HEK293 (cell line): Measurements from ENCODE around the gene GALK1.

ENCODE experiments used
- CTCF ChIA-PET: fragments of 350-600 bp; formaldehyde crosslinking; extraction: SDS; loops from one replicate; lab custom pipeline; 2021; ENCODE audit warnings: antibody characterized with exemption; lab: Yijun Ruan, JAX
- POLR2A ChIA-PET: fragments of 300-600 bp; formaldehyde crosslinking; extraction: SDS; loops from one replicate; lab custom pipeline; 2020; ENCODE audit warnings: antibody characterized with exemption, inconsistent platforms; lab: Yijun Ruan, JAX
- H3K27ac ChIP-seq: fragments of 200-500 bp; sonication (Bioruptor generic); 2 replicates; pipeline ENCODE4 v1.5.1; 2014; ENCODE audit warnings: low read depth, low read length, control low read depth, inconsistent platforms; ENCODE audit errors: extremely low read depth
- H3K36me3 ChIP-seq, 2 experiments: fragments of 200-500 bp in 1 of 2; sonication (Bioruptor generic) in 1 of 2; 1 replicate in 1 of 2; 2 replicates in 1 of 2; pipeline ENCODE4 v1.5.1; 2014 to 2017; ENCODE audit warnings: inconsistent platforms in 2 of 2, low read length in 2 of 2; ENCODE audit not compliant: control insufficient read depth in 2 of 2, insufficient read depth in 1 of 2
- H3K4me1 ChIP-seq: fragments of 200-500 bp; sonication (Bioruptor generic); 2 replicates; pipeline ENCODE4 v1.5.1; 2014; ENCODE audit warnings: mild to moderate bottlenecking, low read length, inconsistent platforms; ENCODE audit not compliant: control insufficient read depth, insufficient read depth
- H3K4me3 ChIP-seq: 2 replicates; pipeline ENCODE4 v1.5.1; 2011; ENCODE audit warnings: low read depth, mild to moderate bottlenecking, control low read depth, low read length, moderate library complexity
- H3K9me3 ChIP-seq: fragments of 200-500 bp; sonication (Bioruptor generic); 2 replicates; pipeline ENCODE4 v1.5.1; 2014; ENCODE audit warnings: low read depth, low read length, inconsistent platforms; ENCODE audit not compliant: control insufficient read depth, insufficient read depth
- BCL11A ChIP-seq: fragments of 450-650 bp; formaldehyde crosslinking; IDR thresholded peaks from 2 replicates; pipeline ENCODE4 v1.5.1; 2016; ENCODE audit warnings: low read depth, missing biosample characterization, missing genetic modification characterization
- CTCF ChIP-seq: fragments of 450-650 bp; formaldehyde crosslinking; IDR thresholded peaks from 2 replicates; pipeline ENCODE4 v1.5.1; 2016; ENCODE audit warnings: missing biosample characterization, missing genetic modification characterization
- GLIS1 ChIP-seq: fragments of 450-650 bp; formaldehyde crosslinking; IDR thresholded peaks from 2 replicates; pipeline ENCODE4 v1.5.1; 2016; ENCODE audit warnings: missing biosample characterization, missing genetic modification characterization
- GLIS2 ChIP-seq: fragments of 450-650 bp; formaldehyde crosslinking; IDR thresholded peaks from 2 replicates; pipeline ENCODE4 v1.5.1; 2016; ENCODE audit warnings: missing biosample characterization, missing genetic modification characterization
- KLF9 ChIP-seq: fragments of 450-650 bp; formaldehyde crosslinking; IDR thresholded peaks from 2 replicates; pipeline ENCODE4 v1.5.1; 2016; ENCODE audit warnings: missing biosample characterization, missing genetic modification characterization, low read depth
- PRDM10 ChIP-seq: fragments of 450-650 bp; formaldehyde crosslinking; IDR thresholded peaks from 2 replicates; pipeline ENCODE4 v1.5.1; 2016; ENCODE audit warnings: missing biosample characterization, missing genetic modification characterization
- SCRT1 ChIP-seq: fragments of 450-650 bp; formaldehyde crosslinking; IDR thresholded peaks from 2 replicates; pipeline ENCODE4 v1.5.1; 2016; ENCODE audit warnings: missing biosample characterization, missing genetic modification characterization, borderline replicate concordance
- SCRT2 ChIP-seq: fragments of 450-650 bp; formaldehyde crosslinking; IDR thresholded peaks from 2 replicates; pipeline ENCODE4 v1.5.1; 2016; ENCODE audit warnings: missing biosample characterization, missing genetic modification characterization
- SP2 ChIP-seq: fragments of 450-650 bp; formaldehyde crosslinking; IDR thresholded peaks from 2 replicates; pipeline ENCODE4 v1.5.1; 2016; ENCODE audit warnings: missing biosample characterization, missing genetic modification characterization
- SP3 ChIP-seq: fragments of 450-650 bp; formaldehyde crosslinking; IDR thresholded peaks from 2 replicates; pipeline ENCODE4 v1.5.1; 2016; ENCODE audit warnings: missing biosample characterization, missing genetic modification characterization
- SP7 ChIP-seq: fragments of 450-650 bp; formaldehyde crosslinking; IDR thresholded peaks from 2 replicates; pipeline ENCODE4 v1.5.1; 2016; ENCODE audit warnings: missing biosample characterization, missing genetic modification characterization
- TSHZ1 ChIP-seq: fragments of 450-650 bp; formaldehyde crosslinking; IDR thresholded peaks from 2 replicates; pipeline ENCODE4 v1.5.1; 2016; ENCODE audit warnings: missing biosample characterization, missing genetic modification characterization, borderline replicate concordance
- YY2 ChIP-seq: fragments of 450-650 bp; formaldehyde crosslinking; IDR thresholded peaks from 2 replicates; pipeline ENCODE4 v1.5.1; 2016; ENCODE audit warnings: missing biosample characterization, missing genetic modification characterization
- ZBTB17 ChIP-seq: fragments of 450-650 bp; formaldehyde crosslinking; IDR thresholded peaks from 2 replicates; pipeline ENCODE4 v1.5.1; 2016; ENCODE audit warnings: missing biosample characterization, missing genetic modification characterization
- ZBTB26 ChIP-seq: fragments of 450-650 bp; formaldehyde crosslinking; optimal IDR thresholded peaks from 2 replicates; pipeline ENCODE3; 2016; ENCODE audit warnings: missing biosample characterization, mild to moderate bottlenecking, missing genetic modification characterization
- ZEB2 ChIP-seq: fragments of 450-650 bp; formaldehyde crosslinking; IDR thresholded peaks from 2 replicates; pipeline ENCODE4 v1.5.1; 2016; ENCODE audit warnings: missing biosample characterization, missing genetic modification characterization
- ZNF335 ChIP-seq: fragments of 450-650 bp; formaldehyde crosslinking; conservative IDR thresholded peaks from 2 replicates; pipeline ENCODE4 v1.5.1; 2016; ENCODE audit warnings: missing biosample characterization, missing genetic modification characterization
- ZNF580 ChIP-seq: fragments of 450-650 bp; formaldehyde crosslinking; IDR thresholded peaks from 2 replicates; pipeline ENCODE4 v1.5.1; 2016; ENCODE audit warnings: missing biosample characterization, missing genetic modification characterization
- ZNF596 ChIP-seq: fragments of 450-650 bp; IDR thresholded peaks from 2 replicates; pipeline ENCODE4 v1.5.0; 2018; ENCODE audit warnings: missing biosample characterization, mild to moderate bottlenecking, missing genetic modification characterization, moderate library complexity
- ZNF629 ChIP-seq: fragments of 450-650 bp; formaldehyde crosslinking; IDR thresholded peaks from 2 replicates; pipeline ENCODE4 v1.5.1; 2017; ENCODE audit warnings: missing biosample characterization, missing genetic modification characterization
- ZNF639 ChIP-seq: fragments of 450-650 bp; formaldehyde crosslinking; IDR thresholded peaks from 2 replicates; pipeline ENCODE4 v1.5.1; 2016; ENCODE audit warnings: missing biosample characterization, missing genetic modification characterization
- ZNF660 ChIP-seq: fragments of 450-650 bp; IDR thresholded peaks from 2 replicates; pipeline ENCODE4 v1.5.1; 2018; ENCODE audit warnings: missing biosample characterization, mild to moderate bottlenecking, missing genetic modification characterization
- ZNF664 ChIP-seq: fragments of 450-650 bp; formaldehyde crosslinking; IDR thresholded peaks from 2 replicates; pipeline ENCODE4 v1.5.1; 2016; ENCODE audit warnings: missing biosample characterization, missing genetic modification characterization

The GALK1 gene

GRCh38 chr17:75749545-75750389 lies 15.2 kb downstream of the GALK1 start:
- Histone ChIP-seq H3K36me3 (no peaks in the 10 kb centered on the region), H3K9me3 (no peaks in the 10 kb centered on the region), H3K4me3 (no peak overlapping the region; the same call in 1 of the 2 replicates), H3K27ac (no peak overlapping the region), H3K4me1 (no peaks in the 10 kb centered on the region)
- POLR2A ChIA-PET = interaction anchor here (0.5 to 2.9 kb wide), 5 partner anchors 30 to 82 kb away, joined by 3 to 11 read pairs (median 5); partner anchors contain the start of genes RECQL5, SAP30BP and UNK
- CTCF ChIA-PET = interaction anchor here (0.6 to 10.5 kb wide), 60 partner anchors 8 to 1000 kb away, joined by 3 to 341 read pairs (median 4); partner anchors contain the start of genes GALK1, ITGB4, LLGL2 and MIF4GD
- TF ChIP-seq PRDM10 (peak; percentile 69), GLIS2 (tag by site-specific recombination) (no peak; the same call in 1 of the 2 replicates), ZNF639 (no peak), SP2 (tag by site-specific recombination) (no peak), YY2 (tag by site-specific recombination) (no peak), TSHZ1 (tag by site-specific recombination) (no peak), ZEB2 (tag by site-specific recombination) (peak; percentile 59), SCRT2 (tag by site-specific recombination) (peak; percentile 94), SCRT1 (tag by site-specific recombination) (peak; percentile 92), ZBTB26 (no peak), GLIS1 (peak; percentile 44), ZNF596 (tag by site-specific recombination) (no peak), ZNF664 (tag by site-specific recombination) (peak; percentile 60), ZNF660 (tag by site-specific recombination) (peak; percentile 37; the same call in 1 of the 2 replicates), KLF9 (tag by site-specific recombination) (0 out of 2 replicates have a peak, but pooled peaks have one; percentile 28), ZBTB17 (tag by site-specific recombination) (0 out of 2 replicates have a peak, but pooled peaks have one; percentile 43), BCL11A (tag by site-specific recombination) (peak; percentile 20; the same call in 1 of the 2 replicates), CTCF (peak; percentile 97), ZNF335 (tag by site-specific recombination) (peak; percentile 58; the same call in 1 of the 2 replicates), SP7 (peak; percentile 27; the same call in 1 of the 2 replicates), ZNF629 (tag by site-specific recombination) (peak; percentile 32; the same call in 1 of the 2 replicates), ZNF580 (0 out of 2 replicates have a peak, but pooled peaks have one; percentile 23), SP3 (tag by site-specific recombination) (peak; percentile 33; the same call in 1 of the 2 replicates)
